ENCODE results near the gene ELOVL2. TPM values are rescaled to one million over a fixed set of nuclear protein-coding genes. Genes with fewer than 3 reads are reported as not detected.

The ELOVL2 gene
- polyA plus RNA-seq, 1 experiment: 2.9 TPM

DNA sequence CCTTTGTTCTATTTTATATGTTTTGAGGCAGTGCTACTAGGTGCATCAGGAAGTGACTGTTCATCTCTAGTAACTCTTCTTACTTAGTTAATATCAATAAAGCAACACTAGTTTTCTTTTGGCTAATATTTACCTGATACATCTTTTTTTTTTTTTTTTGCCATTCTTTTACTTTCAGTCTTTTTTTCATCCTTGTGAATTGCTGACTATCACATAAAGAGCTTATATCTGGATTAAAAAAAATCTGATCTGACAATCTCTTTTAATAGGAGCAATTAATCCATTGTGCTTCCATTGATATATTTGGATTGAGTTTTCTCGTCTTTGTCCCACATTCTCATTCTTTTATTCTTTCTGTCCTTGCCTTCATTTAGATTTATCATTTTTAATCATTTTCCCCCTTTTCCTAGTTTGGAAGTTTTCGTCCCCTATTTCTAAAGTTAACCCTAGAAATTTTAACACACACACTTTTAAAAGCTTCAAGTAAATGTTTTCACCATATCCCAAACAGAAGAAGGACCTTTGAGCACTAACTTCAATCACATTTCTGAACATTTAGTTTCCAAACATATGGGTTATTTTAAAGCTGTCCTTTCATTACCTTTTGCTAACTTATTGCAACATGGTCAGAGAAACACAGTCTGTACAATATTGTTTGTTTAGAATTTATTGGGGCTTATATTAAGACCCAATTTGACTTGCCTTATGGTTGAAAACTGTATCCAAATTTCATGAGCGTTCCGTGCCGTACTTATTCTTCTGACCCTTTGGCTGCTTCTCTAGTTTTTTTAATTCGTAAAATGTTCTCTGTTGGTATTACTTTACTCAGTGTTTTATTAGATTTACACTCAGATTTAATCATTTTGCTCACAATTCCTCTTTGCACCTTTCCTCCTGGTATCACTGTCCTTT is 94.3 kb downstream of the ELOVL2 start:
- no peak overlapping the region for H3K4me3 ChIP-seq (ENCODE audit: low read depth, low read length)
- TF ChIP-seq, protein P1, sequence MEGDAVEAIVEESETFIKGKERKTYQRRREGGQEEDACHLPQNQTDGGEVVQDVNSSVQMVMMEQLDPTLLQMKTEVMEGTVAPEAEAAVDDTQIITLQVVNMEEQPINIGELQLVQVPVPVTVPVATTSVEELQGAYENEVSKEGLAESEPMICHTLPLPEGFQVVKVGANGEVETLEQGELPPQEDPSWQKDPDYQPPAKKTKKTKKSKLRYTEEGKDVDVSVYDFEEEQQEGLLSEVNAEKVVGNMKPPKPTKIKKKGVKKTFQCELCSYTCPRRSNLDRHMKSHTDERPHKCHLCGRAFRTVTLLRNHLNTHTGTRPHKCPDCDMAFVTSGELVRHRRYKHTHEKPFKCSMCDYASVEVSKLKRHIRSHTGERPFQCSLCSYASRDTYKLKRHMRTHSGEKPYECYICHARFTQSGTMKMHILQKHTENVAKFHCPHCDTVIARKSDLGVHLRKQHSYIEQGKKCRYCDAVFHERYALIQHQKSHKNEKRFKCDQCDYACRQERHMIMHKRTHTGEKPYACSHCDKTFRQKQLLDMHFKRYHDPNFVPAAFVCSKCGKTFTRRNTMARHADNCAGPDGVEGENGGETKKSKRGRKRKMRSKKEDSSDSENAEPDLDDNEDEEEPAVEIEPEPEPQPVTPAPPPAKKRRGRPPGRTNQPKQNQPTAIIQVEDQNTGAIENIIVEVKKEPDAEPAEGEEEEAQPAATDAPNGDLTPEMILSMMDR (IDR thresholded peaks at IDR 0.05; ENCODE audit: low read depth, low read length): no peak
- POLR2A ChIA-PET: no interaction called here
- H3K27ac ChIP-seq (ENCODE audit: low read depth, low read length): no peak overlapping the region
- H3K9me3 ChIP-seq (ENCODE audit: control insufficient read depth, insufficient read depth, low read length): no peaks in the 10 kb centered on the region
- DNase-seq (ENCODE audit: low read depth, low spot score): no peak
- H3K27me3 ChIP-seq (ENCODE audit: control insufficient read depth, insufficient read depth, low read length): peaks cover 4% of the 10 kb centered on the region
- CTCF ChIA-PET: interaction anchor here (0.6 to 3.7 kb wide), 8 partner anchors 10 to 626 kb away, joined by 3 to 71 read pairs (median 4); partner anchors contain the start of gene SMIM13

DNA sequence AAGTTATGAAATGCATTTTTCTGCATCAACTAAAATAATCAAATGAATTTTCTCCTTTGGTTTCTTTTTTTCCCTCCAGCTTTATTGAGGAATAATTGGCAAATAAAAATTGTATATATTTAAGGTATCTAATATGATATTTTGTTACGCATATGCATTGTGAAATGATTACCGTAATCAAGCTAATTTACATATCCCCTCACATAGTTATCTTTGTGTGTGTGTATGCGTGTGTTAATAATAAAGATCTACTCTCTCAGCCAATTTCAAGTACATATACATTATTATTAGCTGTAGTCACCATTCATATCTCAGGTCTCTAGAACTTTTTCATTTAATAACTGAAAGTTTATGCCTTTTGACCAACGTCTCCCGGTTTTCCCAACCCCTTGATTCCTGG is 96.1 kb downstream of the ELOVL2 start:
- CTCF ChIA-PET: interaction anchor here (0.6 to 1.2 kb wide), 3 partner anchors 84 to 121 kb away, joined by 3 to 7 read pairs (median 4); no protein-coding TSS in a partner anchor

DNA sequence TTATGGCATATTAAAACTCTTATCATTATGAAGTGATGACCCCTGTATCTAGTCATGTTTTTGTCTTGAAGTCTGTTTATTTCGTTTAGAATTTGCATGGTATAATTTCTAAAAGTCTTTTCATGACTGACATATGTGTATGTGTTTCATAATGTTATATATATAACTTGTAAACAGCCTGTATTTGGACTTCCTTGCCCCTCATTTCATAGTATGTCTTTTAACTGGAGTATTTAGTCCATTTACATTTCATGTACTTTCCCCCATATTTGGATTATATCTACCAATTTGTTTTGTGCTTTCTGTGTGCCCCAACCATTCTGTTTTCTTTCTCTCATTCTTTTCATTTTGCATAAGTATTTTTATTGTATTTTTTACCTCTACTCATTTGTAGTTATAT is 98.3 kb downstream of the ELOVL2 start:
- Histone ChIP-seq H3K27ac (ENCODE audit: low read depth, low read length) (no peak overlapping the region), H3K27me3 (ENCODE audit: control insufficient read depth, insufficient read depth, low read length) (peaks cover 4% of the 10 kb centered on the region), H3K4me3 (ENCODE audit: low read depth, low read length) (no peak overlapping the region), H3K9me3 (ENCODE audit: control insufficient read depth, insufficient read depth, low read length) (no peaks in the 10 kb centered on the region)
- no peak for DNase-seq (ENCODE audit: low read depth, low spot score)
- TF ChIP-seq, protein P1 (IDR thresholded peaks at IDR 0.05; ENCODE audit: low read depth, low read length): no peak
- POLR2A ChIA-PET: no interaction called here
- CTCF ChIA-PET: interaction anchor here (0.9 to 1.0 kb wide), 2 partner anchors 123 to 551 kb away, joined by 3 read pairs; no protein-coding TSS in a partner anchor

More for the DNA sequence above, 96.1 kb downstream of the ELOVL2 start:
- H3K27me3 ChIP-seq (ENCODE audit: control insufficient read depth, insufficient read depth, low read length): peaks cover 4% of the 10 kb centered on the region
- POLR2A ChIA-PET: interaction anchor here (0.6 kb wide), 1 partner anchor 369 kb away, joined by 3 read pairs; no protein-coding TSS in a partner anchor
- H3K27ac ChIP-seq (ENCODE audit: low read depth, low read length): no peak overlapping the region
- H3K4me3 ChIP-seq (ENCODE audit: low read depth, low read length): no peak overlapping the region
- no peak for DNase-seq (ENCODE audit: low read depth, low spot score)
- TF ChIP-seq, protein P1 (IDR thresholded peaks at IDR 0.05; ENCODE audit: low read depth, low read length): no peak
- no peaks in the 10 kb centered on the region for H3K9me3 ChIP-seq (ENCODE audit: control insufficient read depth, insufficient read depth, low read length)

DNA sequence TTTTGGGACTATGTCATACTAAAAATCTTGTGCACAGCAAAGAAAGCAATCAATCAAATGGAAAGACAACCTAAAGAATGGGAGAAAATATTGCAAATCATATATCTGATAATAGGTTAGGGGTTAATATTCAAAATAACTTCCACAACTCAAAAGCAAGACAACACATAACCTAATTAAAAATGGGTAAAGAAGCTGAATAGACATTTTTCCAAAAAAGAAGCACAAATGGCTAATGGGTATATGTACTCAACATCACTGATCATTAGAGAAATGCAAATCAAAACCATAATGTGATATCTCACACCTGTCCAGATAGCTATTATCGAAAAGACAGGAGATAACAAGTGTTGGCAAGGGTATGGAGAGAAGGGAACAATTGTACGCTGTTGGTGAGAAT is 104.3 kb downstream of the ELOVL2 start:
- H3K4me3 ChIP-seq (ENCODE audit: low read depth, low read length): no peak overlapping the region
- no peaks in the 10 kb centered on the region for H3K9me3 ChIP-seq (ENCODE audit: control insufficient read depth, insufficient read depth, low read length)
- DNase-seq (ENCODE audit: low read depth, low spot score): no peak
- TF ChIP-seq, protein P1 (IDR thresholded peaks at IDR 0.05; ENCODE audit: low read depth, low read length): no peak
- no peaks in the 10 kb centered on the region for H3K27me3 ChIP-seq (ENCODE audit: control insufficient read depth, insufficient read depth, low read length)
- ChIA-PET POLR2A (no interaction called here), CTCF (interaction anchor here (1.2 kb wide), 1 partner anchor 10 kb away, joined by 3 read pairs; no protein-coding TSS in a partner anchor)
- no peak overlapping the region for H3K27ac ChIP-seq (ENCODE audit: low read depth, low read length)

DNA sequence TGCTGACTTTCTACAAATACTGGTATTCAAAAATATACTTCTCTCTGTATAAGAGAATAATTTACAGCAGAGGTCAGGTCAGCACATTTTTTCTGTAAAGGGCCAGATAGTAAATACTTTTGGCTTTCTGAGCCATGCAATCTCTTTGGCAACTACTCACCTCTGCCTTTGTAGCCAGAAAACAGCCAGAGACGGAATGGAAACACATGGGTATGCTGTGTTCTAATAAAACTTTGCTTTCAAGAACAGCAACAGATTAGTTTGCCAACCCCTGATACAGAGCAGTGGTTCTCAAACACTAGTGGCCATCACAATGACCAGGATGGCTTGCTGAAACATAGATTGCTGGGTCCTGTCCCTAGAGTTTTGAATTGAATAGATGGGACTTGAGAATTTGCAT is 111.0 kb downstream of the ELOVL2 start:
- CTCF ChIA-PET: interaction anchor here (1.9 kb wide), 1 partner anchor 22 kb away, joined by 7 read pairs; no protein-coding TSS in a partner anchor
- DNase-seq (ENCODE audit: low read depth, low spot score): no peak
- POLR2A ChIA-PET: no interaction called here
- Histone ChIP-seq H3K4me3 (ENCODE audit: low read depth, low read length) (no peak overlapping the region), H3K9me3 (ENCODE audit: control insufficient read depth, insufficient read depth, low read length) (no peaks in the 10 kb centered on the region), H3K27ac (ENCODE audit: low read depth, low read length) (no peak overlapping the region), H3K27me3 (ENCODE audit: control insufficient read depth, insufficient read depth, low read length) (no peaks in the 10 kb centered on the region)
- TF ChIP-seq, protein P1 (IDR thresholded peaks at IDR 0.05; ENCODE audit: low read depth, low read length): no peak

All from AG04450 (cell line).